ENCODE data around the gene ARHGEF18.
"Not testable (repeated sequence)": the region's sequence is repeated elsewhere in the genome, so short reads cannot be mapped to it uniquely, and the experiment has no call there.

Gene ARHGEF18

DNA sequence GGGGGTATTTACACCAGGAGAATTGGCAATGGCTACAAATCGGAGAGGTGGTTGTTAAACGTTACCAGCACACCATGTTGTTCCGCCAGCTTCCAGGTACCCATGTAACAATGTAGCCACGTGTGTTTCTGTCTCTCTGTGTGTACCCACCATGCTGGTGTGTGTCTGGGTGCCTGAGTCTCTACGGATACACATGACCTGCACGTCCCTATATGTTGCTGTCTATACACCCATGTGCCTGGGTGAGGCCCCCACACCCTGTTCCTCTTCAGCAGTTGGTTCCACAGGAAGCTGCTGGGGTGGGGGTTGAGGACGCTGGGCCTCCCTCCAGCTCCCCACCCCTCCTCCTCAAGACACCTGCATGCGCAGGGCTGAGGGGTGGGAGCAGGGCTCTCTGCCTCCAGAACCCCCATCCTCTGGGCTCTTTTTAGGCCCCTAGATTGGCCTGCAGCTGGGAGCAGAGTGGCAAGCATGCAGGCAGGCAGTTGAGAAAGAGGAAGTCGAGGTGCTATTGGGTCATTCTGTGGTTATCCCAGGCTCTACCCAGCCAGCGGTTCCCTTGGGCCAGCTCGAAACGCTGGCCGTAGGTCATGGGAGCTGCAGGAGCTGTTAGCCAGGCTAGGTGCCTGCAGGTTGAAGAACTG lies at the start of gene ARHGEF18:
Gene ARHGEF18, plus strand, starts transcription at position 351 of the 644 bp plus-strand sequence. CDS start 13,954 bp downstream, outside the sequence.
- no peak for DNase-seq (ENCODE audit: low read depth, low spot score)

DNA sequence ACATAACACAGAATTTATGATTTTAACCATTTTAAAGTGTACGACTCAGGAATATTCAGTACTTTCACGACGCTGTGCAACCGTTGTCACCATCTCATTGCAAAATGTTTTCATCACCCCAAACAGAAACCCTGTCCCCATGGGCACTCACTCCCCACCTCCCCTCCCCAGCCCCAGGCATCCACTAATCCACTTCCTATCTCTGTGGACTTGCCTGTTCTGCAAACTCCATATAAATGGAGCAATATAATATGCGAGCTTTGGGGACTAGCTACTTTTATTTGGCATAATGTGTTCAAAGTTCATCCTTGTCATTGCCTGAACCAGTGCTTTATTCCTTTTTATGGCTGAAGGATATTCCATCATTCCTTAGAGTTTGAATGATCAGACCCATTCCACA lies 47.2 kb upstream of the ARHGEF18 start:
- DNase-seq (ENCODE audit: low read depth, low spot score), result no peak

- no peak for DNase-seq (ENCODE audit: low read depth, low spot score)
Measured at GRCh38 chr19:7303470-7303869, 45.3 kb upstream of the ARHGEF18 start.

DNA sequence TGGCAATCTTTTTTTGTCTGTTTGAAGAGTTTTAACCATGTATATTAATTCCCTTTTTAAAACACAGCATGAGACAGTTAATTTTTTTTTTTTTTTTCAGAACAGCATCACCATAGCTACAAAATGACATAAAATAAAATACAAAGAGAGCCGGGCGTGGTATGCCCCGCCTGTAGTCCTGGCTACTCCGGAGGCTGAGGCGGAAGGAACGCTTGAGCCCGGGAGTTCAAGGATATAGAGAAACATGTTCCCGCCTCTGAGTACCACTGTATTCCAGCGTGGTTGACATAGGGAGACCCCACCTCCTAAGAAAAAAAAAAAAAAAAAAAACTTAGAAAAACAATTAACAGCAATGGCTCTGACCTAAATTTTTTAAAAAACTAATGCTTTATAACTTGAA lies 44.5 kb upstream of the ARHGEF18 start:
- DNase-seq (ENCODE audit: low read depth, low spot score), result no peak

- no peak for DNase-seq (ENCODE audit: low read depth, low spot score)
Measured at GRCh38 chr19:7307590-7308218, 41.0 kb upstream of the ARHGEF18 start.

GRCh38 chr19:7308327-7308726 lies 40.4 kb upstream of the ARHGEF18 start:
- not testable (repeated sequence) for DNase-seq (ENCODE audit: low read depth, low spot score)

GRCh38 chr19:7311911-7312310 lies 36.8 kb upstream of the ARHGEF18 start:
- no peak for DNase-seq (ENCODE audit: low read depth, low spot score)

DNA sequence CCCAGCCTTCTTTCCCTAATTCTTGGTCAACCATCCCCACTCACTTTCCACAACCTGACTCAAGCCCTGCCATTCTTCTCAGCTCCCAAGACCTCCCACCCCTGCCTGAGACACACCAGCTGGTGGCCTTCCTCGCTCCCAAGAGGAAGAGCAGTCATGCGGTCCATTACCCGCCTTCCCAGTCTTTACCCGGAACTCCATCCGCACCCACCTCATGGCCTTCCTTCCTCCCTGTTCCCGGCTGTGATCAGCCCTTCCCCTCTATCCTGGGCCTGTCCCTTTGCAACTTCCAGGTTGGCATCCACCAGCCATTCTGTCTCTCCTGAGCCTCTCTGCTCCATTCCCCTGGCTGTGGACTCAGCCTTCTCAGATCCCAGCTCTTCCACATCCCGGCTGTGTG lies 35.9 kb upstream of the ARHGEF18 start:
- DNase-seq (ENCODE audit: low read depth, low spot score), result no peak

GRCh38 chr19:7318176-7318575 lies 30.6 kb upstream of the ARHGEF18 start:
- DNase-seq (ENCODE audit: low read depth, low spot score), result no peak

GRCh38 chr19:7326105-7326877 lies 22.4 kb upstream of the ARHGEF18 start:
- DNase-seq (ENCODE audit: low read depth, low spot score), result peak; percentile 79

GRCh38 chr19:7327802-7328201 lies 20.9 kb upstream of the ARHGEF18 start:
- no peak for DNase-seq (ENCODE audit: low read depth, low spot score)

GRCh38 chr19:7328647-7329046 lies 20.1 kb upstream of the ARHGEF18 start:
- no peak for DNase-seq (ENCODE audit: low read depth, low spot score)

DNA sequence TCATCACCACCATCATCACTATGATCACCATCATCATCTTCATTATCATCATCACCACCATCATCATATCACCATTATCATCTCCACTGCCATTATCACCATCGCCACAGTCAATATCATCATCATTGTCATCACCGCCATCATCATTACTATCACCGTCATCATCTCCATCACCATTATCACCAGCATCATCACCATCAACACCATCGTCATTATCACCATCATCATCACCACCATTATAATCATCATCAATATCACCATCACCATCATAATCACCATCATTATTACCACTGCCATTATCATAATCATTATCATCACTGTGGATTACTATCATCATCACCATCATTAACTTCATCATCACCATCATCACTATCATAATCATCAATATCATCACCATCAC lies 17.3 kb upstream of the ARHGEF18 start:
- no peak for DNase-seq (ENCODE audit: low read depth, low spot score)

GRCh38 chr19:7333198-7334118 lies 15.3 kb upstream of the ARHGEF18 start:
- DNase-seq (ENCODE audit: low read depth, low spot score), result no peak

GRCh38 chr19:7336321-7336973 lies 12.3 kb upstream of the ARHGEF18 start:
- DNase-seq (ENCODE audit: low read depth, low spot score), result no peak

GRCh38 chr19:7337380-7338194 lies 11.2 kb upstream of the ARHGEF18 start:
- no peak for DNase-seq (ENCODE audit: low read depth, low spot score)

DNA sequence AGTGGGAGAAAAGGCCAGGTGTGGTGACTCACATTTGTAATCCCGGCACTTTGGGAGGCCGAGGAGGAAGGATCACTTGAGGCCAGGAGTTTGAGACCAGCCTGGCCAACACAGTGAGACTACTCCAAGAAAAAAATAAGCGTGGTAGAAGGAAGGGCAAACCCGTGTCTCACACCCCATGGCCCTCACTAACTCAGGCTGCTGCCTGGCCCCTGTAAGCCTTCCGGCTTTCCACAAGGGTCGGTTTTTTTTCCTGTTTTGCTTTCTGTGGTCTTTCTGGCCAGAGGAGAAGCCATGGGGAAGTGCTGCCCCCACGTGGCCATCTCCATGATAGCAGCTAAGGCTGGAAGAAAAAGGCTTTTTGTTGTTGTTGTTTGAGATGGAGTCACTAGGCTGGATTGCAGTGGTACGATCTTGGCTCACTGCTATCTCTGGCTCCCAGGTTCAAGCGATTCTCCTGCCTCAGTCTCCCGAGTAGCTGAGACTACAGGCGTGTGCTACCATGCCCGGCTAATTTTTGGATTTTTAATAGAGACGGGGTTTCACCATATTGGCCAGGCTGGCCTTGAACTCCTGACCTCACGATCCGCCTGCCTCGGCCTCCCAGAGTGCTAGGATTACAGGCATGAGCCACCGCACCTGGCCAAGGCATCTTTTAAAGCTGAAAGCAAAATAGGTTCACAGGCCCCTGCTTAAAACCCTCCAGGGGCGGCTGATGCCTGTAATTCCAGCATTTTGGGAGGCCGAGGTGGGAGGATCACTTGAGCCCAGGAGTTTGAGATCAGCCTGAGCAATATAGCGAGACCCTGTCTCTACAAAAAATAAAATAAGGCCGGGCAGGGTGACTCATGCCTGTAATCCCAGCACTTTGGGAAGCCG lies 7.5 kb upstream of the ARHGEF18 start:
- DNase-seq (ENCODE audit: low read depth, low spot score), result peak; percentile 95

- no peak for DNase-seq (ENCODE audit: low read depth, low spot score)
Measured at GRCh38 chr19:7342143-7342542, 6.6 kb upstream of the ARHGEF18 start.

- DNase-seq (ENCODE audit: low read depth, low spot score), result no peak
Measured at GRCh38 chr19:7346488-7346971, 2.2 kb upstream of the ARHGEF18 start.

Measured in ELF-1 (cell line).